ENCODE results near the gene MYOF. TPM values are rescaled to one million over a fixed set of nuclear protein-coding genes. Genes with fewer than 3 reads are reported as not detected.

The MYOF gene
- total RNA-seq, 4 donors from 2014 or later, result 61.1 to 123 (median 99.6) TPM

DNA sequence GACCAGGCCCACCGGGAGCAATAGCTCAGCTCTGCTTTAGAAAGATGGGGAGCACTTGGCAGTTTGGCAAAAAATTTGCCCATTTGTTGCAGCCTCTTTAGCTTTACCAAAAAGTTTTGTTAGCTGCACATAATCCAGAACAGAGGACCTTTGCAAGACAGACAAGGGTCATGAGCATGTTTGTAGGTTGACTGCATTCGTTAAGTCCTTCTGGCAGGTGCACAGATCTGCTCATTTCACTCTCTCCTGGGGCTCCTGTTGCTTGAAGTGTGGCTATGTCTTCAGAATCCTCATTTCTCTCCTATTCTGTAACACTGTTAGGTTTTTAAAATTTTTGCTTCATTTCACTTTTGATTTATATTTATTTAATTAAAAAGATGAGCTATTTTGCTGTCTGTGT, 96.8 kb downstream of the MYOF start:
- intact Hi-C loops (cut with DNase I), result no loop called here
- no peak overlapping the region for H3K27ac ChIP-seq

DNA sequence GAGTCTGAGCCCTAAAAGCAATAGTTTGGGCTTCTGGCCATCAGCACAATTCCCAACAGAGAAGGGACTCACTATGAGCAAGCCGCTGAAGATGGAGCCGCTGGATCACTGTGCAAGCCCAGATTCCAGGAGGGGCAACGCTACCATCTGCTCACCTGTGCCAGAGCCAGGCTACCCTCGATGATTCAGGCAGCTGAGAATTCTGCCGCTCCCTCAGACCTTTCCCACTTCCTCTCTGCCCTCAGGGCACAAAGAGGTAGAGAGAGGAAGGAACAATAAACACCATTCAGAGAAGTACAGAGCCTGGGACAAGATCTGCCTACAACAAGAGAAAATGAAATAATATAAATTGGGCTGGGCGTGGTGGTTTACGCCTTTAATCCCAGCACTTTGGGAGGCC, 98.1 kb downstream of the MYOF start:
- H3K27me3 ChIP-seq, result no peaks in the 10 kb centered on the region
- DNase-seq, result no peak
- intact Hi-C loops (cut with DNase I), result no loop called here
- no peak overlapping the region for H3K4me3 ChIP-seq
- H3K4me1 ChIP-seq, result peaks cover 13 to 48% (median 20%) of the 10 kb centered on the region in 3 donors
- no peaks in the 10 kb centered on the region for H3K9me3 ChIP-seq
- TF ChIP-seq, protein P1, sequence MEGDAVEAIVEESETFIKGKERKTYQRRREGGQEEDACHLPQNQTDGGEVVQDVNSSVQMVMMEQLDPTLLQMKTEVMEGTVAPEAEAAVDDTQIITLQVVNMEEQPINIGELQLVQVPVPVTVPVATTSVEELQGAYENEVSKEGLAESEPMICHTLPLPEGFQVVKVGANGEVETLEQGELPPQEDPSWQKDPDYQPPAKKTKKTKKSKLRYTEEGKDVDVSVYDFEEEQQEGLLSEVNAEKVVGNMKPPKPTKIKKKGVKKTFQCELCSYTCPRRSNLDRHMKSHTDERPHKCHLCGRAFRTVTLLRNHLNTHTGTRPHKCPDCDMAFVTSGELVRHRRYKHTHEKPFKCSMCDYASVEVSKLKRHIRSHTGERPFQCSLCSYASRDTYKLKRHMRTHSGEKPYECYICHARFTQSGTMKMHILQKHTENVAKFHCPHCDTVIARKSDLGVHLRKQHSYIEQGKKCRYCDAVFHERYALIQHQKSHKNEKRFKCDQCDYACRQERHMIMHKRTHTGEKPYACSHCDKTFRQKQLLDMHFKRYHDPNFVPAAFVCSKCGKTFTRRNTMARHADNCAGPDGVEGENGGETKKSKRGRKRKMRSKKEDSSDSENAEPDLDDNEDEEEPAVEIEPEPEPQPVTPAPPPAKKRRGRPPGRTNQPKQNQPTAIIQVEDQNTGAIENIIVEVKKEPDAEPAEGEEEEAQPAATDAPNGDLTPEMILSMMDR (IDR thresholded peaks at IDR 0.05), result no peak
- no peak for TF ChIP-seq POLR2A (IDR thresholded peaks at IDR 0.05)
- peaks cover 7 to 83% (median 29%) of the 10 kb centered on the region in 3 donors for H3K36me3 ChIP-seq
- H3K27ac ChIP-seq, result peak overlapping the region; percentile 33 to 72 (median 49)
- 38 to 46% methylated on average over 5 to 7 of the region's 7 CpGs for WGBS, 2 donors

More for the DNA sequence above, 96.8 kb downstream of the MYOF start:
- H3K4me3 ChIP-seq, result no peak overlapping the region
- H3K36me3 ChIP-seq, result peaks cover 7 to 83% (median 24%) of the 10 kb centered on the region in 3 donors
- TF ChIP-seq, protein P1 (IDR thresholded peaks at IDR 0.05), result no peak
- TF ChIP-seq POLR2A (IDR thresholded peaks at IDR 0.05), result no peak
- H3K27me3 ChIP-seq, result no peaks in the 10 kb centered on the region
- no peak for DNase-seq
- no peaks in the 10 kb centered on the region for H3K9me3 ChIP-seq
- peaks cover 13 to 39% (median 17%) of the 10 kb centered on the region in 3 donors for H3K4me1 ChIP-seq
- 88 to 96% methylated on average over 2 of the region's 2 CpGs for WGBS, 2 donors

DNA sequence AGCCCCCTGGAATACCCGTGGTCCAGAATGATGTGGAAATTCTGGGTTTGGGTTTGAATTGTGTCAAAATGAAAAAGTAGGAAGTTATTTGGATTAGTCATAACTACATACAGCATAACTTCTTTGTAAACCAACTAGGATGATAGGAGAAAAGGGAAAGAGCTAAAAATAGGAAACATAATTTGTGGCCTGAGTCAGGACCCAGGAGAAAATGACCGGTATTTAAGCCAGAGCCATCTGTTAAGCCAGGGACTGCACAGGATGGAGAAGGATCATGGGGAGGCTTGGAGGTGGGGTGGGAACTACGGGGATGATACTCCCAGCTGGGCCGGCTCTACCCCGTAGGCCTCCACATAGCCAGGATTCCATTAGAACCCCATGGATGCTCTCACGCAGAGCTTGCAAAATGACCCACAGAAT, 98.6 kb downstream of the MYOF start:
- no peak for TF ChIP-seq POLR2A (IDR thresholded peaks at IDR 0.05)
- TF ChIP-seq, protein P1 (IDR thresholded peaks at IDR 0.05), result no peak
- peaks cover 7 to 83% (median 25%) of the 10 kb centered on the region in 3 donors for H3K36me3 ChIP-seq
- H3K4me3 ChIP-seq, result no peak overlapping the region
- no peak for DNase-seq
- no peaks in the 10 kb centered on the region for H3K9me3 ChIP-seq
- no peaks in the 10 kb centered on the region for H3K27me3 ChIP-seq
- peak overlapping the region; percentile 33 to 72 (median 49) for H3K27ac ChIP-seq
- H3K4me1 ChIP-seq, result peaks cover 13 to 48% (median 22%) of the 10 kb centered on the region in 3 donors
- intact Hi-C loops (cut with DNase I), result no loop called here
- 60 to 63% methylated on average over 6 of the region's 6 CpGs for WGBS, 2 donors

DNA sequence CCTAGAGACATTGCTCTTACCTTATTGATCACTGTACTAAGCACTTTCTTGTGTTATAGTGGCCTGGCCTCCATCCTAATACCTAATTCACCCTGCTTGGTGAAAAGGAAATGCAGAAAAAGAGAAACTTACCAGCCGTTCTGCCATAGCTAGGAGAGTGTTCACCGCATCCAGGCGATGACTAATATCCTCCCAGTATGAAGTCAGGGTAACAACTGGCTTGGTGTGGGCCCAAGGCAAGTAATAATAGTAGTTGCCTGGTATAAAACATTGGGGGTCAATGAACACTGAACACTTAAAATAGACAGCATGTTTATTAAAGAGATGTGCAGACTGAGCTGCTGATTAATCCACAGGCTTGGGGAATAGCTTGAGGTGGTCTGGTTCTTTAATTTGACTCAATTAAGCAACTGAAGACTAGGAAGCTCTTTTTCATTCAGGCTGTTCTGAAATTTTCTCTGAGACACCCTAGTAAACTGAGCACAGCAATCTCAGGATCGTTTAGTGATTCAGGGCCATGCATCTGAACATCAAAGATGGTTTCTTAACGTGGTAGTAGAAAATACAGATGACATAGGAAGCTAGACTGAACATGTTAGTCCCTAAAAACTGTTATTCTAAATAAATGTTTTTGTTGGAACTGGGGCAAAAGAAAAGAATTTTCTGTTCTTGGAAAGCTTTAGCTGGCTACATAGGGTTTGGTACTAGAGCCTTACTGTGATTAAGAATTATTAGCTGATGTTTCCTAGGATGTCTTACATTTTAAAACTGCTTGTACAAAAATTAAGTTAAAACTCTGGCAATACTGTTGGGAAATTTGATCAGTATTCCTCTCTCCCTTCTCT, 102.2 kb downstream of the MYOF start:
- Histone ChIP-seq H3K4me3 (no peak overlapping the region), H3K36me3 (peaks cover 0 to 61% (median 22%) of the 10 kb centered on the region in 3 donors), H3K27ac (peak overlapping the region in 3 of 4 donors; percentile 4 to 50 (median 30)), H3K9me3 (no peaks in the 10 kb centered on the region), H3K27me3 (no peaks in the 10 kb centered on the region), H3K4me1 (peaks cover 13 to 54% (median 33%) of the 10 kb centered on the region in 3 donors)
- TF ChIP-seq, protein P1 (IDR thresholded peaks at IDR 0.05), result no peak
- TF ChIP-seq POLR2A (IDR thresholded peaks at IDR 0.05), result no peak
- WGBS, 2 donors, result 27 to 31% methylated on average over 5 of the region's 5 CpGs
- intact Hi-C loops (cut with DNase I), result no loop called here
- no peak for DNase-seq
